Hematopoietic multipotent progenitor cell (in vitro differentiated cells): Measurements from ENCODE around the gene HDC. TPM values are rescaled to one million over a fixed set of nuclear protein-coding genes. Genes with fewer than 3 reads are reported as not detected.

Source experiments
- DNase-seq, 3 donors: peaks; one replicate each; pipeline ENCODE4 v3.0.0-alpha.2; 2011 to 2015; ENCODE audit warnings: low read depth in 2 of 3, low spot score in 2 of 3
- small RNA-seq: library from RNA; depleted of rRNA; stranded (forward); fragments of <200 nt; gene quantifications from one replicate; pipeline ENCODE3, GENCODE V24; 2012
- total RNA-seq: library from RNA; depleted of rRNA; stranded (reverse); fragments of >200 nt; gene quantifications from one replicate; pipeline ENCODE4 v1.2.3, GENCODE V29; 2012

The HDC gene
- total RNA-seq, 1 donor: 66.8 TPM

GRCh38 chr15:50229336-50229735 lies 36.2 kb downstream of the HDC start:
- no peak for DNase-seq

- DNase-seq: no peak
These were observed 36.7 kb downstream of the HDC start for GRCh38 chr15:50228866-50229265.

- DNase-seq: no peak
These were observed 38.5 kb downstream of the HDC start for GRCh38 chr15:50227076-50227475.

GRCh38 chr15:50225938-50226337 lies 39.6 kb downstream of the HDC start:
- no peak for DNase-seq

GRCh38 chr15:50225057-50225456 lies 40.5 kb downstream of the HDC start:
- no peak for DNase-seq

GRCh38 chr15:50224606-50225005 lies 40.9 kb downstream of the HDC start:
- DNase-seq: no peak

- no peak for DNase-seq
These were observed 43.3 kb downstream of the HDC start for GRCh38 chr15:50222181-50222580.

- DNase-seq: no peak
These were observed 45.7 kb downstream of the HDC start for GRCh38 chr15:50219820-50220219.

- DNase-seq: no peak
These were observed 46.8 kb downstream of the HDC start for GRCh38 chr15:50218691-50219090.

GRCh38 chr15:50218291-50218690 lies 47.2 kb downstream of the HDC start:
- DNase-seq: no peak

GRCh38 chr15:50210462-50211157 lies 54.9 kb downstream of the HDC start:
- no peak for DNase-seq

GRCh38 chr15:50209809-50210208 lies 55.7 kb downstream of the HDC start:
- DNase-seq: no peak

- DNase-seq: no peak
These were observed 59.5 kb downstream of the HDC start for GRCh38 chr15:50206020-50206419.

- DNase-seq: no peak
These were observed 63.5 kb downstream of the HDC start for GRCh38 chr15:50202003-50202402.

- DNase-seq: no peak
These were observed 72.5 kb downstream of the HDC start for GRCh38 chr15:50192926-50193620.

GRCh38 chr15:50192164-50192563 lies 73.4 kb downstream of the HDC start:
- no peak for DNase-seq

Small RNAs within 50 kb of the gene (small RNA-seq; reads per million reads assigned to genes)
- not detected for gene RF00019

Other genes starting within 250 kb of the HDC start
- 141 TPM for gene ATP8B4, start 146.5 kb downstream of the HDC start, total RNA-seq
- gene SLC27A2, start 83.5 kb downstream of the HDC start, total RNA-seq: 49.8 TPM
- gene GABPB1, start 89.5 kb upstream of the HDC start, total RNA-seq: 94.5 TPM
- 14.0 TPM for gene USP8, start 158.7 kb upstream of the HDC start, total RNA-seq